Stimulated activated naive CD8-positive, alpha-beta T cell treated with anti-CD3 and anti-CD28 coated beads, Interleukin-15, Interleukin-2, amounts not matched to agents 100 U/mL and 50 U/mL, for 24 hours (primary cell): ENCODE measurements around the gene TSPAN9.
A peak's percentile ranks its signal among the peaks of the same experiment; 100 is the strongest.

Experiments used
- ATAC-seq: fragments of 150-1000 bp; cut with Tn5 transposase; one replicate; pipeline ENCODE4 v1.10.0; 2021
- DNase-seq: peaks from one replicate; pipeline ENCODE4 v3.0.0; 2021

The TSPAN9 gene

GRCh38 chr12:3101309-3102024, 24.3 kb downstream of the TSPAN9 start:
- ATAC-seq (no peak), DNase-seq (no peak)

GRCh38 chr12:3102771-3103410, 25.7 kb downstream of the TSPAN9 start:
- no peak for DNase-seq
- ATAC-seq, result no peak

- ATAC-seq (no peak), DNase-seq (no peak)
Measured at GRCh38 chr12:3103806-3104205, 26.6 kb downstream of the TSPAN9 start.

GRCh38 chr12:3105690-3106479, 28.7 kb downstream of the TSPAN9 start:
- ATAC-seq (no peak), DNase-seq (no peak)

GRCh38 chr12:3106579-3106978, 29.4 kb downstream of the TSPAN9 start:
- no peak for ATAC-seq
- DNase-seq, result no peak

- ATAC-seq (no peak), DNase-seq (no peak)
Measured at GRCh38 chr12:3107071-3107583, 29.9 kb downstream of the TSPAN9 start.

GRCh38 chr12:3107954-3108353, 30.8 kb downstream of the TSPAN9 start:
- ATAC-seq, result peak; percentile 28
- no peak for DNase-seq

GRCh38 chr12:3110578-3110977, 33.4 kb downstream of the TSPAN9 start:
- DNase-seq (no peak), ATAC-seq (no peak)

GRCh38 chr12:3113671-3114325, 36.6 kb downstream of the TSPAN9 start:
- DNase-seq, result no peak
- no peak for ATAC-seq

GRCh38 chr12:3114671-3115070, 37.5 kb downstream of the TSPAN9 start:
- ATAC-seq, result no peak
- DNase-seq, result no peak

- DNase-seq, result no peak
- ATAC-seq, result no peak
Measured at GRCh38 chr12:3115078-3115477, 37.9 kb downstream of the TSPAN9 start.

GRCh38 chr12:3116106-3116844, 39.1 kb downstream of the TSPAN9 start:
- ATAC-seq (no peak), DNase-seq (no peak)

GRCh38 chr12:3117144-3117581, 40.0 kb downstream of the TSPAN9 start:
- DNase-seq, result no peak

GRCh38 chr12:3117591-3118015, 40.4 kb downstream of the TSPAN9 start:
- DNase-seq (no peak), ATAC-seq (no peak)

More at GRCh38 chr12:3117144-3117581, 40.0 kb downstream of the TSPAN9 start:
- ATAC-seq, result no peak

GRCh38 chr12:3119192-3119755, 42.1 kb downstream of the TSPAN9 start:
- DNase-seq (no peak), ATAC-seq (no peak)

GRCh38 chr12:3119756-3120601, 42.8 kb downstream of the TSPAN9 start:
- ATAC-seq (no peak), DNase-seq (no peak)

- DNase-seq (no peak), ATAC-seq (no peak)
Measured at GRCh38 chr12:3120701-3121100, 43.5 kb downstream of the TSPAN9 start.

GRCh38 chr12:3122841-3123678, 45.9 kb downstream of the TSPAN9 start:
- DNase-seq, result no peak
- ATAC-seq, result no peak

- no peak for ATAC-seq
- no peak for DNase-seq
Measured at GRCh38 chr12:3123729-3124128, 46.5 kb downstream of the TSPAN9 start.
